ENCODE measurements around the gene TRAF3.
"Not testable (repeated sequence)": the region's sequence is repeated elsewhere in the genome, so short reads cannot be mapped to it uniquely, and the experiment has no call there.

TRAF3 gene

GRCh38 chr14:102918438-102918837, 141.2 kb downstream of the TRAF3 start:
- no peak for DNase-seq (ENCODE audit: low read depth in 2 of 3, low spot score in 2 of 3)

DNA sequence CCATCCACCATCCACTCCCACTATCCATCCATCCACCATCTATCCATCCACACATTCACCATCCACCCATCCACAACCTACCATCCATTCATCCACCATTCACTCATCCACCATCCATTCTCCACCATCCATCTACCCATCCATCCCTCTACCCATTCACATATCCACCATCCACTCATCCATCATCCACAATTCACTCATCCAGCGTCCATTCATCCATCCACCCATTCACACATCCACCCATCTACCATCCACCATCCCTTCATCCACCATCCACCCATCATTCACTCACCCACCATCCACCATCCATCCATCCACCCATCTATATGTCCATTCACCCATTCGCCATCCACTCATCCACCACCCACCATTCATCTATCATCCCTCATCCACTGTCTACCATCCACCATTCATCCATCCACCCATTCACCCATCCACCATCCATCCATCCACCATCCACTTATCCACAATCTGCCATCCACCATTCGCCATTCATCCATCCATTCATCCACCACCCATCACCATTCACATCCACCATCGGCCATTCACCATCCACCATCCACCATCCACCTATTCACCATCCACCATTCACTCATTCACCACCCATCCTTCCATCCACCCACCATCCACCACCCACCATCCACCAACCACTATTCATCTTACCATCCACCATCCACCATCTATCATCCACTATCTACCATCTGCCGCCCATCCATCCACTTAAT, 143.2 kb downstream of the TRAF3 start:
- no peak for DNase-seq (ENCODE audit: low read depth in 2 of 3, low spot score in 2 of 3)

- DNase-seq (ENCODE audit: low read depth in 2 of 3, low spot score in 2 of 3): no peak
Observed at GRCh38 chr14:102920998-102921304, 143.7 kb downstream of the TRAF3 start.

GRCh38 chr14:102922490-102923200, 145.4 kb downstream of the TRAF3 start, which contains the start of gene AMN:
TSS of gene AMN (plus strand) at chr14:102922663. CDS start at chr14:102922689, 26 bp downstream.
- DNase-seq (ENCODE audit: low read depth in 2 of 3, low spot score in 2 of 3): no peak

GRCh38 chr14:102923201-102923924, 146.1 kb downstream of the TRAF3 start:
- DNase-seq (ENCODE audit: low read depth in 2 of 3, low spot score in 2 of 3): no peak

DNA sequence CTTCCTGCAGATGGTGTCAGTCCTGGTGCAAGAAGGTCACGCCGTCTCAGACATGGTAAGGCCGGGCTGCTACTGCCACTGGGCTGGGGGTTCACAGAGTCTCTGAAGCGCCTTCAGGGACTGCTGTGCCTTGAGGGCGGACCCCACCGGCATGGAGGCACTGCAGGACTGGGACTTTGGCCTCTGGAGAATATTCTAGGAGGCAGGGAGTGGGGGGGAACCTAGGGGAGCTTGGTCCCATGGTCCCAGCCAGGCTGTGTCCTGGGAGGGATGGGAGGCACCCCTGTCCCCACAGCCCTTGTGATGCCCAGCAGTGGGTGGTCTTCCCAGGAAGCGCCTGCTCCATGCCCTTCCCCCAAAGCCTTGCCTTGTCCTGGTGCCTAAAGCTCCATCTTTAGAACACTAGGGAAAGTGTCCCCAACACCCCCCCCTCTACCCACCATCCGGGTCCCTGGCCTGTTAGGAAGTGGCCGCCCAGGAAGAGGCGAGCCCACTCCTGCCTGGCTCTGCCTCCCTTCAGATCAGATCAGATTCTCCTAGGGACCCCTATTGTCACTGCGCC, 146.8 kb downstream of the TRAF3 start:
- DNase-seq (ENCODE audit: low read depth in 2 of 3, low spot score in 2 of 3): no peak

DNA sequence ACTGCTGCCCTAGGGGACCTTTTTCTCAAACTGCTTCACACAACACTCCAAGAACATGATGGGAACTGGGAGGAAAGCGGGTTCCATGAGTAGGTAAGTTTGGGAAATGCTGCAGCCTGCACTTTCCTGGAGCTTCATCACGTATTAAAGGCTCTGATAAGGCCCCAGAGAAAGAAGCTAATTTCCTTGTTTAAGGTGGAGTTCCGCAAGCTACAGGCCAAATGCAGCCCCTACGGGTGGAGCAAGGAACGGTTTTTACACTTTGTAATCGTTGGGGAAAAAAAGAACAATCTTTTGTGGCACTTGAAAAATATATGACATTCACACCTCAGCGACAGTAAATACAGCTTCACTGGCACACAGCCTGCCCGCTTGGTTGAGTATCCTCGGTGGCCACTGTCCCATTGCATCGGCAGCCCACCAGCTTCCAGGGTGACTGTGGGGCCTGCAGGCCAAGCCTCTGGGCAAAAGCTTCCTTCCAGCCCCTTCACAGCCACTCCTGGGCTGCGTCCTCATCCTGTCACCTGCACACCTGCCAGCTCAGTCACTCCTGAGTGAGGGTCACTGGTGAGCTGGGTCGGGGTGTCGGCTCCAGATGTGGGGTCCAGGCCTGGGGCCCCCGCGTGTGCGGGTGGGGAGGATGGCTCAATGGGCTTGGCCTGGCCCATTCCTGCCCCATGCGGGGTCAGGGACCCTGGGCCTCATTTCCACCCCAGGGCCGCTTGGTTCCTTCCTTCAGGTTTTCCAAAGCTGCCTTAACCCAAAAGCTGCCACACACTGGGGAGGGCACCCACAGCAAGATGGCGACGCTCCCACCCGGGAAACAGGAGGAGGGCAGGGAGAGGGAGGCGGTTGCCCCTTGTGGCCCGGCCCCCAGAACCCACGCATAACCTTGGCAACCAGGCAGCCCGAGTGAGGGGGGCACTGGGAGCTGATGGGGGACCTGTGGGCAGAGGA, 147.7 kb downstream of the TRAF3 start:
- DNase-seq (ENCODE audit: low read depth in 2 of 3, low spot score in 2 of 3): no peak

DNA sequence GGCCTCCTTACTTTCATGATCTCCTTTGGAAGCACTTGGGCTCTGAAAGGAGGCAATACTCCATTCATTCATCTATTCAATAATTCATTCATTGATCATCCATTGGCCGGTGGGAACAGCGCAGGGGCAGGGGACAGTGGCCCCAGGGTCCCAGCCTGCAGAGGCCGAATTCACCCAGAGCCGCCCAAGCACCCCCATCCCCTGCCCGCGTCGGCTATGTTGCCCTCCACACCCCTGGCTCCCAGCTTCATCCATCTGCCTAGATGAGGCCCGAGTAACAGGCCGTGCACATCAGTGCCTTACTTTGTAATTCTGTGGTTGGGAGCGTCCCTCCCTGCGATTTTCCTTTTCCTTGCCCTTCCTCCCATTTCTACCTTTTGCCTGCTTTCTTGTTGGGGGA, 148.4 kb downstream of the TRAF3 start:
- DNase-seq (ENCODE audit: low read depth in 2 of 3, low spot score in 2 of 3): no peak

GRCh38 chr14:102926104-102926503, 148.9 kb downstream of the TRAF3 start:
- DNase-seq (ENCODE audit: low read depth in 2 of 3, low spot score in 2 of 3): no peak

DNA sequence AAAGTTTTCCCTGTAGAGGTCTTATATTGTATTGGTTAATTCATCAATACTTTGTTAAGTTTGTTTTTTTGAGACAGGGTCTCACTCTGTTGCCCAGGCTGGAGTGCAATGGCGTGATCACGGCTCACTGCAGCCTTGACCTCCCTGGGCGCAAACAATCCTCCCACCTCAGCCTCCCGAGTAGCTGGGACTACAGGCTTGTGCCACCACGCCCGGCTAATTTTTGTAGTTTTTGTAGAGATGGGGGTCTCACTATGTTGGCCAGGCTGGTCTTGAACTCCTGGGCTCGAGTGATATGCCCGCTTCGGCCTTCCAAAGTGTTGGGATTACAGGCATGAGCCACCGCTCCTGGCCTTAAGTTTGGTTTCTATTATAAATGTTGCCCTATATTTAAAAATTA, 149.6 kb downstream of the TRAF3 start:
- not testable (repeated sequence) for DNase-seq (ENCODE audit: low read depth in 2 of 3, low spot score in 2 of 3)

DNA sequence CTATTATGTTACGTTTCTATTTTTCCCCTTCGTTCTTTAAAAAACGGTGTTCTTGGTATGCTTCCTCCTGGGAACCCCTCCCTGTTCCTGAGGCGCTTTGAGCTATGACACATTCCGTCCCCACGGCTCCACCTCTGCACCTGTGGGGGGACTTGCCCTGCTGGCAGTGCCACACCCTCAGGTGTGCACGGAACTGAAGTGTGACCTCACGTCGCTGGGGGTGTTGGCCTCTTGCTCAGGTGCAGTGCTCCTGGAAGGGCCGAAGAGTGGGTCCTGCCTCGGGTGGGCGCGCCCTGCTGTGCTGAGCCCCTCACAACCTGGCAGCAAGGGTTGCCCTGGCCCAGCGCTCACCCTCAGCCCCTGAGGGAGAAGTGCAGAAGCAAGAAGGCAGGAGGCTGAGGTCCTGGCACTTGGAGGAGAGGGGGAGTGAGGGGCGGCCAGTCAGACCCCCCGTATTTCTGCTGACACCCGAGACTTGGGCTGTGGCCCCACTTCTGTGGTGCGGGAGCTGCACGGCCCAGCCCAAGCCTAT, 150.2 kb downstream of the TRAF3 start:
- DNase-seq (ENCODE audit: low read depth in 2 of 3, low spot score in 2 of 3): no peak

DNA sequence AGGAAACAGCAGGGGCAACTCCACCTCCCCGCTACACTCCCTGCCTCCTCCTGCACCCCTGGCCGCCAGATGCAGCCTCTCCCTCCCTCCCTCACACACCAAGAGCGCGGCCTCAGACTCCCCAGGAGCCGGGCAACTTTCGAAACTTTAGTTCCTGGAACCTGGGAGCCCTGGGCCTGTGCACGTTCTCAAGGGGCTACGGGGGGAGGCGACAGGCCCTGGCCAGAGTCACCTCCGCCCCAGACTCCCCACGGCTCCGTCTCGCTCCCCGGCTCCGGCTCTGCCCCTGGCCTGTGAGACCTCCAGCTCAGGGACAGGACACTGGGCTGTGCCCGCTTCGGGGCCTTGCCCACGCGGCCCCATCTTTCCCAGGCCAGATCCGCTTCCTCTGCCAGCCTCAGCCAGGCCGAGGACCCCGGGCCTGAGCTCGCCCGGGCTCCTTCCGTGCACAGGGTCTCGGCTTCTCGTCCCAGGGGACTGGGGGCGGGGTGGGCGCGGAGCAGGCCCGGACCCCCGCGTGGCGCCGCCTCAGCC, 150.7 kb downstream of the TRAF3 start:
- DNase-seq (ENCODE audit: low read depth in 2 of 3, low spot score in 2 of 3): no peak

DNA sequence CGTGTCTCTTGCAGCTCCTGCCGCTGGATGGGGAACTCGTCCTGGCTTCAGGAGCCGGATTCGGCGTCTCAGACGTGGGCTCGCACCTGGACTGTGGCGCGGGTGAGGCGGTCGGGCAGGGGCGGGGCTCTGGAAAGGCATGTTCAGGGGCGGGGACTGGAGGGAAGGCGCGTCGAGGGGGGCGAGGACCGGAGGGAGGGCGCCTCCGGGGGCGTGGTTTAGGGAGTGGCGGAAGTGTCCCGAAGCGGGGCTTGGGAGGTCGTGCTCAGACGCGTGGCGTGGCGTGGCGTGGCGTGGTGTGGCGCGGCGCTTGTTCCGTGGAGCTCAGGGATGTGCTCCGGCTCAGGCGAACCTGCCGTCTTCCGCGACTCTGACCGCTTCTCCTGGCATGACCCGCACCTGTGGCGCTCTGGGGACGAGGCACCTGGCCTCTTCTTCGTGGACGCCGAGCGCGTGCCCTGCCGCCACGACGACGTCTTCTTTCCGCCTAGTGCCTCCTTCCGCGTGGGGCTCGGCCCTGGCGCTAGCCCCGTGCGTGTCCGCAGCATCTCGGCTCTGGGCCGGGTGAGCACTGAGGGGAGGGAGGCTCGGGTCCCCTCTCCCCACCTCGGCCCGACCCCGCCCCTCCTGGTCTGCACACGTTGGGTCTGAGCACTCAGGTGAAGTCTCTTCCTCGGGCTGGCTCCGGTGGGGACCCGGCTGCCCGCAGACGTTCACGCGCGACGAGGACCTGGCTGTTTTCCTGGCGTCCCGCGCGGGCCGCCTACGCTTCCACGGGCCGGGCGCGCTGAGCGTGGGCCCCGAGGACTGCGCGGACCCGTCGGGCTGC, 151.4 kb downstream of the TRAF3 start:
- peak; percentile 24 to 47 (median 44) for DNase-seq (ENCODE audit: low read depth in 2 of 3, low spot score in 2 of 3)

DNA sequence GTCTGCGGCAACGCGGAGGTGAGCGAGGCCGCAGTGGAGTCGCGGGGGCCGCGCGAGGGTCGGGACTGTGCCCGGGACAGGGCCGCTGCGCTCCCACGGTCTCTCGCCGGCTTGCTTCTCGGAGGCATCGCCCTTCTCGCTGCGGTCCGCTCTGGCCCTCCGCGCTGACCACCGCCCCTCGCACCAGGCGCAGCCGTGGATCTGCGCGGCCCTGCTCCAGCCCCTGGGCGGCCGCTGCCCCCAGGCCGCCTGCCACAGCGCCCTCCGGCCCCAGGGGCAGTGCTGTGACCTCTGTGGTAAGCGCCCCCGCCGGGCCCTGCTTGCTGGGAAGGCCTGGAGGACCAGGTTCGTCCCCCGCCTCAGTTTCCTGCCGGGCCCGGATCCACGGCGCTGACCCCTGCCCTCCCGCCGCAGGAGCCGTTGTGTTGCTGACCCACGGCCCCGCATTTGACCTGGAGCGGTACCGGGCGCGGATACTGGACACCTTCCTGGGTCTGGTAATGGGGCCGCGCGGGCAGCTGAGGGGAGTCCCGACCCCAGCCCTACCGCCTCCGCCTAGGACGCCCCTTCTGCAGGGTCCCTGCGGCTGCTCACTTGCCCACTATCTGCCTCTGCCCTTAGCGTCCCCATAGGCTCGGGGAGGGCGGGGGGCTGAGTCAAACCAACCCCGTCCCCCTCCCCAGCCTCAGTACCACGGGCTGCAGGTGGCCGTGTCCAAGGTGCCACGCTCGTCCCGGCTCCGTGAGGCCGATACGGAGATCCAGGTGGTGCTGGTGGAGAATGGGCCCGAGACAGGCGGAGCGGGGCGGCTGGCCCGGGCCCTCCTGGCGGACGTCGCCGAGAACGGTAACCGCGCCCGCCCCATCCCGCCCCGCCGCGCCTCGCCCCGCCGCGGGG, 152.2 kb downstream of the TRAF3 start:
- DNase-seq (ENCODE audit: low read depth in 2 of 3, low spot score in 2 of 3): no peak

GRCh38 chr14:102930138-102930752, 153.0 kb downstream of the TRAF3 start:
- DNase-seq (ENCODE audit: low read depth in 2 of 3, low spot score in 2 of 3): no peak

DNA sequence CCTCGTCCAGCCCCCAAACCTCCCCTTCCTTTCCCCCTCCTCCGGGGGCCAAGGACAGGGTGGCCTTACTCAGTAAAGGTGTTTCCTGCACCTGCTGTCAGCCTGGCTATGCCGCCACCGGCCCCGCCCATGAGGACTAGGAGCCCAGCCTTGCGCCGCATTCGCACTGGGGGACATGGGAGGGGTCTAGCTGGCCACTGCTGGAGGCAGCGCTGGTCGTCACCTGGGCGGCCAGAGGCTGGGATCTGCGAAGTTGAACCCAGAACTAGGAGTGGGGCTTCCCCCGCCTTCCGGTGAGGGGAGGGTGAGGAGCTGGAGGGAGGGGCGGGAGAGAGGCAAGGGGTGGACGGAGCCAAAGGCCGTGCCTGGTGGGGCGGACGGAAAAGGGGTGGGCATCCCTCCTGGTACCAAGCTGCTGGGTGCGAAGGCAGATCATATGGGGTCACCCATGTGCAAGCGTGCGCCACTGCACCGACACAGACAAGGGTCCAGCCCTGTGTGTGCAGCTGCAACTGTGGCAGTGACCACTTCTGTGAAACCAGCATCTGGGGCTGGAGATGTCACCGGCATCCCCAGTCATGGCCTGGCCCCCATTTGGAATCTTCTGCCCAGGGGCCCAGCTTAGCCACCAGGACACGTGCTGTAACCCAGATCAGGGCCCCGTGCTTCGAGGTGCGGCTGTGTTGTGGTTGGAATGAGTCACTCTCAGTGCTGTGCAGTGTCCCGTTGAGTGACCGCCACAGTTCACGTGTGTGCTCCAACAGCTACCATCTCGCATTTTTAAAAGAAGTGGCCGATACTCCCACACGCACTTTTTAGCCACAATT, 153.7 kb downstream of the TRAF3 start:
- DNase-seq (ENCODE audit: low read depth in 2 of 3, low spot score in 2 of 3): no peak
